Colonic mucosa (tissue), 4 donors: ENCODE results near the gene DPEP2NB. TPM values are rescaled to one million over a fixed set of nuclear protein-coding genes. Genes with fewer than 3 reads are reported as not detected.
A peak's percentile ranks its signal among the peaks of the same experiment; 100 is the strongest.
"Not testable (repeated sequence)": the region's sequence is repeated elsewhere in the genome, so short reads cannot be mapped to it uniquely, and the experiment has no call there.

Experiments used
- DNase-seq: peaks from one replicate; pipeline ENCODE4 v3.0.0-alpha.2; 2020
- H3K27ac ChIP-seq: fragments of 200-600 bp; one replicate; pipeline ENCODE4 v1.8.0; 2021
- H3K27me3 ChIP-seq: fragments of 200-600 bp; one replicate; pipeline ENCODE4 v1.8.0; 2021
- H3K36me3 ChIP-seq: fragments of 200-600 bp; one replicate; pipeline ENCODE4 v1.8.0; 2021
- H3K4me1 ChIP-seq: fragments of 200-600 bp; one replicate; pipeline ENCODE4 v1.8.0; 2021; ENCODE audit warnings: mild to moderate bottlenecking
- H3K4me3 ChIP-seq: fragments of 200-600 bp; one replicate; pipeline ENCODE4 v1.8.0; 2021
- H3K9ac ChIP-seq, 2 donors: one replicate each; pipeline ENCODE4 v1.7.0; 2013; ENCODE audit warnings: control low read depth in 2 of 2, low read depth in 2 of 2, low read length in 2 of 2
- H3K9me3 ChIP-seq: fragments of 200-600 bp; one replicate; pipeline ENCODE4 v1.8.0; 2021
- intact Hi-C: fragments of 100-400 bp; cut with DNase I; formaldehyde crosslinking; loops from one replicate; pipeline ENCODE4 v1.14.1; 2022
- total RNA-seq, 2 donors: library from RNA; stranded (reverse); fragmentation: NEBNext Ultra II Directional in 1 of 2; extraction: Animal tissue kit (Norgen Biotek cat#: 25700) in 1 of 2; gene quantifications; one replicate each; pipeline ENCODE4 v1.2.1, GENCODE V29; 2021
- TF ChIP-seq, protein P1 (sequence below): fragments of 200-600 bp; IDR thresholded peaks from one replicate; pipeline ENCODE4 v1.8.0; 2022; ENCODE audit warnings: antibody characterized with exemption, mild to moderate bottlenecking
- donor health status: healthy.
- donor health status: DM: no; HTN: no; CAD: no.
- donor health status: DM: no; HTN: no; CAD: no.

The DPEP2NB gene
- total RNA-seq, 2 donors from 2014 or later: not detected

DNA sequence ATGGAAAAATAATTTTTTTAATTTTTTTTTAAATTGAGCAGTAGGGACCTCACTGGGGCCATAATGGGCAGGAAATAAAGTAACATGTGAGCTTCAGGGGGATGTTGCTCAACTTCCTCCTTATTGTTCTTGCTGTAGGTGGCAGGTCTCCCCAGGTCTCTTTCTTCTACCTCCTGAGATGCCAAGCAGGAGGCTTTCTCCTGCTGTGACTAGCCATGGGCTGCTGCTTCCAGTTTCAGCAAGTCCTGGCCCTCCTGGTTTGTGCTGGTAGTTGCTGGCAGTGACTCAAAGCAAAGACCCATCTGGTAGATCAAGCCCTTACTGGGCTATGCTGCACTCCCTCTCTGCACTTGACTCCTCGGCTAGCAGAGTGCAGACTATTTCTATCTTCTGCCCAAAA lies 2.3 kb downstream of the DPEP2NB start:
- no peak overlapping the region for H3K27ac ChIP-seq
- intact Hi-C loops: no loop called here
- H3K27me3 ChIP-seq: no peaks in the 10 kb centered on the region

DNA sequence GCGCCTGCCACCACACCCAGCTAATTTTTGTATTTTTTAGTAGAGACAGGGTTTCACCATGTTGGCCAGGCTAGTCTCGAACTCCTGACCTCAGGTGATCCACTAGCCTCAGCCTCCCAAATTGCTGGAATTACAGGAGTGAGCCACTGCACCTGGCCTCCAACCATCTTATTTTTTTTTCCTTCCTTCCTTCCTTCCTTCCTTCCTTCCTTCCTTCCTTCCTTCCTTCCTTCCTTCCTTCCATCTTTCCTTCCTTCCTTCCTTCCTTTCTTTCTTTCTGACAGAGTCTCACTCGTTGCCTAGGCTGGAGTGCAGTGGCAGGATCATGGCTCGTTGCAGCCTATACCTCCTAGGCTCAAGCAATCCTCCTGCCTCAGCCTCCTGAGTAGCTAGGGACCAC lies 5.8 kb downstream of the DPEP2NB start:
- H3K4me3 ChIP-seq, H3K27ac ChIP-seq, H3K9ac ChIP-seq, H3K27me3 ChIP-seq, intact Hi-C loops, DNase-seq, H3K36me3 ChIP-seq, H3K9me3 ChIP-seq, H3K4me1 ChIP-seq: not testable (repeated sequence)

More for the DNA sequence above, 2.3 kb downstream of the DPEP2NB start:
- Histone ChIP-seq H3K4me3 (no peak overlapping the region), H3K9me3 (no peaks in the 10 kb centered on the region), H3K36me3 (no peaks in the 10 kb centered on the region), H3K9ac (no peak overlapping the region), H3K4me1 (no peaks in the 10 kb centered on the region)
- TF ChIP-seq, protein P1, sequence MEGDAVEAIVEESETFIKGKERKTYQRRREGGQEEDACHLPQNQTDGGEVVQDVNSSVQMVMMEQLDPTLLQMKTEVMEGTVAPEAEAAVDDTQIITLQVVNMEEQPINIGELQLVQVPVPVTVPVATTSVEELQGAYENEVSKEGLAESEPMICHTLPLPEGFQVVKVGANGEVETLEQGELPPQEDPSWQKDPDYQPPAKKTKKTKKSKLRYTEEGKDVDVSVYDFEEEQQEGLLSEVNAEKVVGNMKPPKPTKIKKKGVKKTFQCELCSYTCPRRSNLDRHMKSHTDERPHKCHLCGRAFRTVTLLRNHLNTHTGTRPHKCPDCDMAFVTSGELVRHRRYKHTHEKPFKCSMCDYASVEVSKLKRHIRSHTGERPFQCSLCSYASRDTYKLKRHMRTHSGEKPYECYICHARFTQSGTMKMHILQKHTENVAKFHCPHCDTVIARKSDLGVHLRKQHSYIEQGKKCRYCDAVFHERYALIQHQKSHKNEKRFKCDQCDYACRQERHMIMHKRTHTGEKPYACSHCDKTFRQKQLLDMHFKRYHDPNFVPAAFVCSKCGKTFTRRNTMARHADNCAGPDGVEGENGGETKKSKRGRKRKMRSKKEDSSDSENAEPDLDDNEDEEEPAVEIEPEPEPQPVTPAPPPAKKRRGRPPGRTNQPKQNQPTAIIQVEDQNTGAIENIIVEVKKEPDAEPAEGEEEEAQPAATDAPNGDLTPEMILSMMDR: no peak
- no peak for DNase-seq

DNA sequence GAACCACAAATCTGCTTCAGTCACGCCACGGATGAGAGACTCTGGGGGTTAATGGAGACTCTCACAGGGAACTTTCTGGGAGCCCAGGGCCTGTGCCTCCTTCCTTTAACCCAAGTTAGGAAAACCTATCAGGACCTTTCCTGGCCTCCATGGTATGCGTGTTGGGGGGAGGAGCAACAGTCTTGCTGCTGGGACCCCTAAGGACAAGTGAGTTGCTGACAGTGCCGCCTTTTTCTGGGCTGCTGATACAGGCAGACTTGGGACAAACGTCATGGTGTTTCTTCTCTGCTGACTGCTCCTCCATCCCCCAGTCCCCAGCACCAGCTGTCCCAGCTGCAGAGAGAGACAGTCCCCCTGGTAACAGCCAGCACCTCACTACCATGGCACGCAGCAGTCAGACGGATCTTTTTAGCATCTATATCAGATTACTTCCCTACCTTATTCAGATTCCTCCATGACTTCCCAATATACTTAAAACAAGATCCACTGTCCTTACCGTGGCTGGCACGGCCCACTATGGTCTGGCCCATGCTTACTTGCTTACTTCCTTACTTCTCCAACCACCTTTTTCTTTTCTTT lies 6.5 kb downstream of the DPEP2NB start:
- Histone ChIP-seq H3K27me3 (no peaks in the 10 kb centered on the region), H3K9ac (no peak overlapping the region), H3K4me1 (no peaks in the 10 kb centered on the region), H3K36me3 (no peaks in the 10 kb centered on the region), H3K27ac (no peak overlapping the region), H3K4me3 (no peak overlapping the region), H3K9me3 (no peaks in the 10 kb centered on the region)
- TF ChIP-seq, protein P1: no peak
- DNase-seq: no peak
- intact Hi-C loops: no loop called here

DNA sequence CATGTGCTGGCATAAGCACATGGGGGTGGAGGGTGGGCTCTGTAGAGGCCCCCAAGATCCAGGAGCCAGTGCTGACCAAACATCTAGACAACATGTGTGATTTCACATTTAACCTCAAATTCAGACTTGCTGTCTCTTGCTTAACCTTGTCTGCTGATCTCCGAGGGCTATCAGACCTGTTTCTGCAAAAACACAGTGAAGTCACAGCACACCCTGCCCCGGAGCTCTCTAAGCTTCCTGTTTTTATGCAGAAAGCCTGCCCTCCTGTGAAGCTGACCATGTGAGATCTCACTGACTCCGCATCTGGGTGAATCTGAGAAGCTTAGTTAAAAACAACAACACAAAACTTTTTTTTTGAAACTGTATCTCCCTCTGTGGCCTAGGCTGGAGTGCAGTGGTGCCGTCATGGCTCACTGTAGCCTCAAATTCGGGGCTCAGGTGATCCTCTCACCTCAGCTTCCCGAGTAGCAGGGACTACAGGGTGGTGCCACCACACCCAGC lies 9.9 kb downstream of the DPEP2NB start:
- TF ChIP-seq, protein P1: no peak
- Histone ChIP-seq H3K36me3 (no peaks in the 10 kb centered on the region), H3K4me3 (no peak overlapping the region), H3K27ac (peak overlapping the region; percentile 55), H3K9me3 (no peaks in the 10 kb centered on the region), H3K9ac (no peak overlapping the region), H3K4me1 (no peaks in the 10 kb centered on the region), H3K27me3 (no peaks in the 10 kb centered on the region)
- no peak for DNase-seq
- intact Hi-C loops: no loop called here

DNA sequence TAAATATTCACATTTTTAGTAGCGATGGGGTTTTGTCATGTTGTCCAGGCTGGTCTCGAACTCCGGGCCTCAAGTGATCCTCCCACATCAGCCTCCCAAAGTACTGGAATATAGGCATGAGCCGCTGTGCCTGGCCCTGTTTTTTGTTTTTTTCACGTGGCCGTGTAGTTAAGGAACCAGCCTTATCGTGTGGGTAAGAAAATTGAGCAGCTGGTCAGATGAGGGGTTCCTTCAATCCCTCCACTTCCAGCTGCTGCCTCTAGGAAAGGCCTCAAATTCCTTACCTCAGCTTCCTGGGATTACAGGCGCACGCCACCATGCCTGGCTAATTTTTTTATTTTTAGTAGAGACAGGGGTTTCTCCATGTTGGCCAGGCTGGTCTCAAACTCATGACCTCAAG lies 10.5 kb downstream of the DPEP2NB start:
- Histone ChIP-seq H3K36me3 (no peaks in the 10 kb centered on the region), H3K9ac (no peak overlapping the region), H3K27me3 (no peaks in the 10 kb centered on the region), H3K4me3 (no peak overlapping the region), H3K9me3 (no peaks in the 10 kb centered on the region), H3K27ac (peak overlapping the region; percentile 55), H3K4me1 (no peaks in the 10 kb centered on the region)
- TF ChIP-seq, protein P1: no peak
- DNase-seq: no peak
- intact Hi-C loops: no loop called here

DNA sequence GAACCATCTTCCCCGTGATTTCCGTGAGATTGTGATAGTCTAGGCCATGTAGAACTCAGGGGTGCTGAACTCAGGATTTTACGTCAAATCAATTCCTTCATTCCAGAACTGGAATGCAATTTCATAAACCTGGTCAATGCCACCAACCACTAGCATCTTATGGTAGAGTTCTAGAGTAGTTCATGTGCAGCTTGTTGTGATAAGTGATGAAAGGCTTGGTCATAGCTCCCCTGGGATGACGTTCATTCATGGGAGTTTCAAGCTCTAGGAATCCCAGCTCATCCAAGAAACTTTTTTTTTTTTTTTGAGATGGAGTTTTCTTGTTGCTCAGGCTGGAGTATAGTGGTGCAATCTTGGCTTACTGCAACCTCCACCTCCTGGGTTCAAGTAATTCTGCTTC lies 12.7 kb downstream of the DPEP2NB start:
- H3K9me3 ChIP-seq: no peaks in the 10 kb centered on the region
- no peak overlapping the region for H3K4me3 ChIP-seq
- H3K9ac ChIP-seq: no peak overlapping the region
- H3K4me1 ChIP-seq: no peaks in the 10 kb centered on the region
- H3K27me3 ChIP-seq: no peaks in the 10 kb centered on the region
- intact Hi-C loops: no loop called here
- no peak overlapping the region for H3K27ac ChIP-seq
- TF ChIP-seq, protein P1: no peak
- H3K36me3 ChIP-seq: no peaks in the 10 kb centered on the region
- DNase-seq: no peak
